Measurements from ENCODE around the gene SNRNP48.

DNA sequence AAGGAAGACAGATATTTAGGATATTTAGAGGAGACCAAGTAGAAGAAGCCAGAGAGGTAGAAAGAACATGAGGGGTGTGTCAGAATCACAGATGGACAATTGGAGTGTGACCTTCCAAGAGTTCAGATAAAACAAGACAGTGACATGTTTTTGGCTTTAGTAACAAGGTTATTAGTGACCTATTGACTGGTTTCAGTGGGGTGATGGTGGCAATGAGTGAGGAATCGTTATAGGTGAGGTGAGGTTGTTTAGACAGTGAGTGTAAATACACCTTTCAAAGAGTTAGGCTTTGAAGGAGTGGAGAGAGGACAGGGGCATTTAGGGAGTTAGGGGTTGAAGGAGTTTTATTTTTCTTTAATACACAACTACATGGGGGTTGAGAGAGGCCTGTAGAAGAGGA lies 3.2 kb downstream of the SNRNP48 start:
- TF ChIP-seq, protein P1, sequence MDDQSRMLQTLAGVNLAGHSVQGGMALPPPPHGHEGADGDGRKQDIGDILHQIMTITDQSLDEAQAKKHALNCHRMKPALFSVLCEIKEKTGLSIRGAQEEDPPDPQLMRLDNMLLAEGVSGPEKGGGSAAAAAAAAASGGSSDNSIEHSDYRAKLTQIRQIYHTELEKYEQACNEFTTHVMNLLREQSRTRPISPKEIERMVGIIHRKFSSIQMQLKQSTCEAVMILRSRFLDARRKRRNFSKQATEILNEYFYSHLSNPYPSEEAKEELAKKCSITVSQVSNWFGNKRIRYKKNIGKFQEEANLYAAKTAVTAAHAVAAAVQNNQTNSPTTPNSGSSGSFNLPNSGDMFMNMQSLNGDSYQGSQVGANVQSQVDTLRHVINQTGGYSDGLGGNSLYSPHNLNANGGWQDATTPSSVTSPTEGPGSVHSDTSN (IDR thresholded peaks at IDR 0.05): no peak
- TF ChIP-seq, protein P2, sequence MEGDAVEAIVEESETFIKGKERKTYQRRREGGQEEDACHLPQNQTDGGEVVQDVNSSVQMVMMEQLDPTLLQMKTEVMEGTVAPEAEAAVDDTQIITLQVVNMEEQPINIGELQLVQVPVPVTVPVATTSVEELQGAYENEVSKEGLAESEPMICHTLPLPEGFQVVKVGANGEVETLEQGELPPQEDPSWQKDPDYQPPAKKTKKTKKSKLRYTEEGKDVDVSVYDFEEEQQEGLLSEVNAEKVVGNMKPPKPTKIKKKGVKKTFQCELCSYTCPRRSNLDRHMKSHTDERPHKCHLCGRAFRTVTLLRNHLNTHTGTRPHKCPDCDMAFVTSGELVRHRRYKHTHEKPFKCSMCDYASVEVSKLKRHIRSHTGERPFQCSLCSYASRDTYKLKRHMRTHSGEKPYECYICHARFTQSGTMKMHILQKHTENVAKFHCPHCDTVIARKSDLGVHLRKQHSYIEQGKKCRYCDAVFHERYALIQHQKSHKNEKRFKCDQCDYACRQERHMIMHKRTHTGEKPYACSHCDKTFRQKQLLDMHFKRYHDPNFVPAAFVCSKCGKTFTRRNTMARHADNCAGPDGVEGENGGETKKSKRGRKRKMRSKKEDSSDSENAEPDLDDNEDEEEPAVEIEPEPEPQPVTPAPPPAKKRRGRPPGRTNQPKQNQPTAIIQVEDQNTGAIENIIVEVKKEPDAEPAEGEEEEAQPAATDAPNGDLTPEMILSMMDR (IDR thresholded peaks at IDR 0.05): no peak
- TF ChIP-seq JUN (IDR thresholded peaks at IDR 0.05): no peak
- TF ChIP-seq RAD21 (conservative IDR thresholded peaks at IDR 0.05 in 1 of 2, IDR thresholded peaks at IDR 0.05 in 1 of 2): no peak
